ENCODE data around the gene COLEC12.

The COLEC12 gene

DNA sequence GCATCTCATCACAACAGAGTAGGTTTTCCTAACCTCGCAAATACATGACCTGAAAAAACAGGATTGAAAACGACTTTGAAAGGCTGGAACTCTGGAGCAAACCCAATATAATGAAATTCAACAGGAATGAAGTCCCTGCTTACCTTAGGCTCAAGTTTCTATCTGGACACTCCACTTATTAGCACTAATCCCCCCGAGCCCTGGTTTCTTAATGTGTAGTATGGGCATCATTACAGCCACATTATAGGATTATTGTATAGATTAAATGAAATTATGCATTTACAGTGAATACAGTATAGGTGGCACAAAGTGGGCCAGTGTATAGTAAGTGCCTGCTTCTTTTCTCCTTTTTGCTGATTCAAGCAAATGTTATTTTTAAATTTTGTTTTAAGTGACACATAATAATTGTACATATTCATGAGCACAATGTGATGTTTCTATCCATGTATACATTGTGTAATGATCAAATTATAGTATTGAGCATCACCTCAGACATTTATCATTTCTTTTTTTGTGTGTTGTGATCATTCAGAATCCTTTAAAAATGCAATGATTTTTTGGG, 118.0 kb downstream of the COLEC12 start:
- DNase-seq, result no peak

DNA sequence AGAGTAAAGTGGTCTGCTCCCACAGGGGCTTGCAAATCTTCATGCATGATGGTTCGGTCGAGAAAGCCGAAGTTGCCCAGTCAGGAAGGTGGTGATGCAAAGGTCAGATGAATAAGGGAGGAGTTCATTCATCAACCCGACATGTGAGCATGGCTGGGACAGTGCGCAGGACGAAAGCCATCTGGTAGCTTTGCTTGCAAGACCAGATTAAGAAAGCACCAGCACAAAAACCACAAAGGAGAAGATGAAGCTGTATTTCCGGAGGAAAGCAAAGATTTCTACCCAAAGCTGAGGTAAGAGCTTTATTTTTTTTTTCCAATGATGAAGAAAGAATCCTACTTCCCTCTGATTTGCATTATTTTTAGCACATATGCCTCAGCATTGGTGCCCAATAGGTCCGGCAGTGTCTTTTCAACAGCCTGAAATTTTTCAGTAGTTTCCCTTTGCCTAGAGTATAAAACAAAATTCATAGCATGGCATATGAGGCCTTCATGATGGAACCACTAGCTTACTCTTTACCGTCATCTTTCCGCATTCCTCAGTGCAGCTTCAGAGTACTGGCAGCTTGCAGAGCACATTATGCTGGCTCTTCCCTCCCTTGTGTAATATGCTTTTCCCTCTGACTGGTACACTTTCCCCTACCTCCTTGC, 120.7 kb downstream of the COLEC12 start:
- no peak for DNase-seq

DNA sequence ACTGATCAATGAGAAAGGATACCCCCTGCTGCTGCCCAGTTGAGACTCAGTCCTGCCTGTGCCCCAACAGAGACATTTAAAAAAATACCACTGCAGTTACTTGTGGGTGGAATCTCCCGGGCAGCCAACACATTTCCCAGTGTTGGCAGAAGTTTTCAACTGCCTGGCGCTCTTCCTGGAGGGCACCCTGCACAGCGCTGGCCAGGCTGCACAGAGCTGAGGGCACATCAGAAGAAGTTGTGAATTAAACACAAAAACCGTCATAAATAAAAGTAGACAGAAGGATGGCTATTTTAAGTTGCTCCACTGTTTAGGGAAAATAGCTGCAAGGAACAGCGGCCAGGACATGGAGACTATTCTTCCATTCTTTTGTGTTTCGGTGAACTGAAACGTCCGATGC, 122.4 kb downstream of the COLEC12 start:
- no peak for DNase-seq

DNA sequence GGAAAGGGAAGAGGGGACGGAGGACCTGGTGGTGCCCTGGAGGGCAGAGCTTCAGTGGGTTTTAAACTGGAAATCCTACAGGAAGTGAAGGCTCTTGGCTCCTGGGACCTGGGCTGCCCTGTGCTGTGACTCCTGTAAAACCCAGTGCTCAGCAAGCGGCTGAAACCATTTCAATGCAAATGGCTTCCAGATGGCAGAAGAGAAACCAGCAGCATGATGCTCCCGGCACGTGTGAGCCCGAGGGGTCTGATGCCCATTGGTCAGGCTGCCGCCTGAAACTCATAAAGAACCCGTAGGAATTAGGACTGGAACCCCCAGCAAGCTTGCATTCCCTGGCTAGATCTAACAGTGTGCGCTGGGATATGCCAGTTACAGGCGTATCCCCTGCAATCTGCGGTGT, 123.4 kb downstream of the COLEC12 start:
- no peak for DNase-seq

DNA sequence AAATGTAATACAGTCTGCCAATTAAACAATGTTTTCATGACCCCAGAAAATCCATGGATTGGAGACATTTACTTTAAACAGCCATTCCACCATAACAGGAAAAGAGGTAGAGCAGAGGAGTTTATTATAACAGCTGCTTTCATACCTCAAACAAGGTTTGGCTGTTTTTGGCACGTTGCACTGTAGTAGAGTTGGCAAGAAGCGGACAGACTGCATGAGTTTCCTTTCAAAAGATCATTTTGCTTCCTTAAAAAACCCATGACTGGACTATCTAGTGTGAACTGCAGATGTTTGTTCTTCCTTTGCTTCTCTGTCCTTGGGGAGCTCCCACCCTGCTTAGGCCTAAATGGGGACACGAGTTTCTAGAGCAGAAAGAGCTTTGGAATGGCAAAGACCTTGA, 124.2 kb downstream of the COLEC12 start:
- no peak for DNase-seq

DNA sequence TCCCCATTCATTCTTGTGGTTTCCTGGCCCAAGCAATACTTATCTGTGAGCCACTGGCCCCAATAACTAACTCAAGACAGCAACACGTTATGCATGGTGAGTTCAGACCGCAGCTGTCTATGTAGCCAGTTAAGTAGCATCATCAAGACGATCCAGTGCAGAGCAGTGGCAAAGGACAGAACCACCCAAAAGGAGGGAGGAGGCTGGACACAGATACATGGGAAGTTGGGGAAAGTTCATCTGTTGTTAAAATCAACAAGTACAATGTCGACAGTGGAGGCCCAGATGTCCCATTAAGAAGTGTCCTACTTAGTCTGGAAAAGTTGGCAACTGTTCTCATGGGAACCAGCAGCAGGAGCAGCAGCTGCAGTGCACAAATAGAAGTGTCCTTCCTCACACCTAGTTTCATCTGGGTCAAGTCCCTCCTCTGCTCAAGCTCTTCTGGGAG, 125.8 kb downstream of the COLEC12 start:
- no peak for DNase-seq

DNA sequence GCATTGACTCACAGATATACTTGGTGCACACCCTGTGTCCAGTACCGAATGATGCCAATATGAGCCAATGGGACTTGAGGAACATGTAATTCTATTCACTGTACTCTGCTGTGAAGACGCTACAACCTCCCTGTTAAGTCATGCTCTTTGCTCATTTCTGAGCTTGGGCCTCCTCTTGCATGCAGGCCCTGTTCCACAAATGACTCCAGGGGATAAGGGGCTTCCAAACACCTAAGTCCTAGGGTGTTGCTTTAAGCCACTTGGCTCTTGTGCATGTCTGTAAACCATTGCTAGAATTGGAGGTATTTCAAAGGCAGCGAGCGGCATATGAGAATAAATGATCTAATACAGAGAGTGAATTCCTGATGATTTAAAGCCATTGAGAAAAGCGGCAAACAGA, 126.7 kb downstream of the COLEC12 start:
- no peak for DNase-seq

DNA sequence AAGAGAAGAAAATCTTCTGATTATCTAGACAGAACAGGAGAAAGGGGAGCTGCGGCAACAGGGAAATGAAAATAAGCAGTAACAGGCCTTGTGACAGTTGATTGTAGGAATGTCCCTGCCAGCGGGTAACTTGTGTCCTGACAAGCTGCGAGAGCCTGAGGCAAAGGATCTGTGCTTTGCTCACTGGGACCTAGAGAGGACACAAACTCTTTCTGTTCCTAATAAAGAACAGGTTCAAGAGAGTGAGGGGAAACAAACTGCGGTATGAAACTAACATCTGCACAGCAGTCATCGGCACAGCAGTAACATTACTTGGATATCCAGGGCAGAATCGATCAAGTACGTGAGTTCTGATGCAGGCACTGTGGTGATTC, 128.9 kb downstream of the COLEC12 start:
- no peak for DNase-seq

DNA sequence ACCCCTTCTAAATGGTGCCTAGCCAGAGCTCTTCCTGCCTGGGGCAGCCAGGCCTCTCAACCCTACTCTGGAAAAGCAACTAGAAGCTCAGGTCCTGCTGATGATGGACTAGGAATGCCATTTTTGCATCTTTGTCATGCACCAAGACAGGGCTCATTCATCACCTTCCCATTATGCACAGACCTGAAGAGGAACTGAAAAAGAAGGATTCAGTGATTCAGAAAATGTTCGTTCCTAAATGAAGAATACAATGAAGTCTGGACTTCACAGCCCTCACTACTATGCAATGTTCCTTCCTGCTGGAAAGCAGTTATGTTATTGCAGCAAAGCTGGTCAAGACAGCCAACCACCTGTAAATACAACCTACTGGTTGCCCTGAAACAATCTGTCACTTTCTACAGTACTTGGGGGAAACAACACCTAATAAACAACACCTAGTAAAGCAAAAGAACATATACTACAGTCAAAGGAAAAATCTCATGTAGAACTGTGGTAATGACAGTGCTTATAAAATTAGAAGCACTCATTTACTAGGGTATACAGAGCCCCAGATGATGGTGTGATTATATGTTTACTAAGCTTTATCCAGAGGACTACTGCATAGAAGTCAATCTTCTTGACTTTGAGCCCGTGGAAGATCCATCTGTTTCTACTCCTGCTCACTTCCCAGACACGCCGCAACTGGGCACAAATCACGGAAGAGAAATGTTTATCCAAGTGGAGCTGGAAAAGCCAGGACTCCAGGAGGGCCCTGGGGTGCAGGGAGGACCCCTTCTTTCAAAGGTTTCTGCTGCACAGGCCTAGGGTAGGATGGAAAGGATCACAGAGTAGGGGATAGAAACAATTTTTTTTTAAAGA, 129.5 kb downstream of the COLEC12 start:
- DNase-seq, result no peak

DNA sequence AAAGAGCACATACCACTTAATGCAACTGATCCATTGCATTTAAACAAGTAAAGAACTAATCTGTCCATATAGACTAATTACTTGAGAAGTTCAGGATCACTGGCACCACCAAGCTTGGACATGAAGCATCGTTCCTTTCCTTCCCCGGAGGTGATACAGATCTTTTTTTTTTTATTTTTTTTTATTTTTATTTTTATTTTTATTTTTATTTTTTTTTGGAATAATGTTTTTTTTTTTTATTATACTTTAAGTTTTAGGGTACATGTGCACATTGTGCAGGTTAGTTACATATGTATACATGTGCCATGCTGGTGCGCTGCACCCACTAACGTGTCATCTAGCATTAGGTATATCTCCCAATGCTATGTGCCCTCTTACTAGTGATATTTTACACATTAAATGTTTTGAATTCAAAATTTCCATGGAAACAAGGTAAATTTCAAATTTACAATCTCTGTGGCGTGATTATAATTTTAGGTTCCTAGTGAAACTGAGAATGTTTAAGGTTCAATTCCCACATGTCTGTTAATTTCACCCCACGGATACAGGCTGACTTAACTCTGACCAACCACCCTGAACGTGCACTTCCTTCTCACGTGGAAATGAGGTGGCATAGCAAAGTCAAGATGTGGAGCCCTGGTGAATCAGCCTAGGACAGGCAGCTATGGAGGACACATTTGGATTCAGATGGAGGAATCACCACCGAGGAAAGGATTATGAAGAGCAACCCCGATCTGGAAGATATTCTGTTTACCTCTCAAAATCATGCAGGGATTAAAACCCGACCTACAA, 131.1 kb downstream of the COLEC12 start:
- no peak for DNase-seq

DNA sequence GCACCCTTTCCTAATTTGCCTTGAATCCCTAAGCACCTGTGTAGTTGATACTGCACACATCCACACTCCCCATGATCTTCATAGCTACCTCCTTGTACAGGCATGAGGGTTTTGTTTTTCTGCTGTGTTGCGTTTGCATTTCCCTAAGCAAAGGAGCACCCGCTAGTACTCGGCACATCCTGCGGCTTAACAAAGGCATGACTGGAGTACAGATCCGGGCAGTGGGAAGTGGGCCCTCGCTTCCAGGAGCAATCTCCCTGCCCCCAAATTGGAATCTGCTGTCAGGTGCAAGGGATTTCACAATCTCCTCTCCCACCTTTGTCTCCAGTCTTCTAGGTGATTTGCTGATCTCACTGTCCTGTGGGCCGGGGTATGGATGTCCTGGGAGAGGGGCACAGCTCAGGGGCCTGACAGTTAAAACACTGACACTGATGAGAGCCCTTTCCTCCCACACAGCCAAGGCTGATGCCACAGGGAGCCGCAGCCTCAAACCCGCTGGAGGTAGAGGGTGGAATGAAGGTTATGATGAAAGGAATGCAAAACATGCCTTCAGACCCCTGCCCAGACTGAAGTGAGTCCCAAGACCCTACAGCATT, 133.9 kb downstream of the COLEC12 start:
- no peak for DNase-seq

DNA sequence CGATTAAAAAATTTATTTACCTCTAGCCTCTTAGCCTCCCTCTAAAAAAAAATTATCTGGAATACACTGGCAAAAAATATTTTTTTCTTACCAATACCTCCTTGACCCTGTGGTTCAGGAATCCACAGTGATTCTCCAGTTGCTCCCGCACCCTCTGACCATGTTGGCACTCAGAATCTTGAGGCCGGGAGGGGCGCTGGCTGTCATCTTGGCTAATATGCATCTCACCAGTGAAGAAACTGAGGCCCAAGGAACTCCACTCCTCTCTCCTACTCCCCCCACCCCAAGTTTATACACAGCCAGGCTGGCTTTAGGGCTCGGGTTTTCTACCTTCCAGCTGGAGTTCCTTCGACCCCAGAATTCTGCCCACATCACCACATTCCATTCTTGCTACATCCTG, 134.8 kb downstream of the COLEC12 start:
- no peak for DNase-seq

DNA sequence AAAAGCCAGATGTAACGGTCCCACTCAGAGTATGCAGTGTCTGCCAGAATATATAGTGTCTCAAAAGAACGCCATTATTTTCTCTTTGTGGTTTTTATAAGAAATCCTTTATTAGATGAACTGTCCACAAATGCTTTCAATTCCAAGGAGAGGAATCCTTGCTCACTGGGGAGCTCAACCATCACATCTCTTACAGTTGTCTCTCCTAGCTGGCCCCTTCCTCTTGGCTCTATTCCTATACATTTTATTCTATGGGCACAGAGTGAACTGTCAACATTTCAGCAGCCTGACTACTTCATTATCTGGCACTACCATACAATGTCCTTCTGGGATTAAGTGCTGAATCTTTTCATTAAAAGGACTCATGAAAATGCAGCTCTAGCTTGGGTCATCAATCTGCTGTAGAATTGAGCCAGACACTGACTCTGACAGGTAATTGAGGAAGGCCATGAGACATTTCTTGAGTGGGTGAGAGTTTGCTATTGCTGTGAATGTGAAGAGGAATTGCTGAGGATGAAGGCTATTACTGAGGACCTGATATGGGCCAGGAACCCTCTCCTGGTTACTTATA, 136.2 kb downstream of the COLEC12 start:
- DNase-seq, result no peak

DNA sequence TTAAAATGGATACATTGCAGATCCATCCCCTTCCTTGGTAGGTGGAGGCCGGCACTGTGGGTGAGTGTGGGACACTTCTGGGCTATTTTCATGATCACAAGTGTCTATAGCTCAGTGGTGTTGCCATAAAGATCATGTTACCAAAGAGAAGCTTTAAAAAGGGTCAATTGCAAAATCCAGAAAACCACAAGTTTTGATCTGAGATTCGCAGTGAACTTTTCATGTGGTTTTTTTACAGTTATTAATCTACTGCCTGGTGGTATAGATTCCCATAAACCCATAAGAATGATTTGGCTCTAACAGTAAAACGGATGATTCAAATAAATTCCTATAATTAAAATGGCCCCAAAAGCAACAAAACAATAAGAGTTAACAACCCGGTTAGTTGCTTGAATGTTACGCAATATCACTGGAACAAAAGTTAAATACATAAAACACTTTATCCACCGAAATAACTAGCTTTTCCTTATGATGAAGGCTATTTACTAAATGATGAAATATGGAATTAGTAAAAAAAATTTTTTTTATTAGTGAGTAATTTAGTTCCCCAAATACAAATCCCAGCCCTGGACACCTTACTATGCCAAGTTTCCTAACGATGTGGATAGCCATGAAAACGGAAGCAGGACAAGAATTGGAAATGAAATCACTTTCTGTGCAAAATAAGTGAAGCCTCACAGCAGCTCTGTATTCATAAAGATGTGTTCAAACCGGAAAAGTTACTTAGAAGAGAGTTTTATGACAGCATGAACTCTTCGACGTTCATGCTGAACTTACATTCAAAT, 137.0 kb downstream of the COLEC12 start:
- no peak for DNase-seq

DNA sequence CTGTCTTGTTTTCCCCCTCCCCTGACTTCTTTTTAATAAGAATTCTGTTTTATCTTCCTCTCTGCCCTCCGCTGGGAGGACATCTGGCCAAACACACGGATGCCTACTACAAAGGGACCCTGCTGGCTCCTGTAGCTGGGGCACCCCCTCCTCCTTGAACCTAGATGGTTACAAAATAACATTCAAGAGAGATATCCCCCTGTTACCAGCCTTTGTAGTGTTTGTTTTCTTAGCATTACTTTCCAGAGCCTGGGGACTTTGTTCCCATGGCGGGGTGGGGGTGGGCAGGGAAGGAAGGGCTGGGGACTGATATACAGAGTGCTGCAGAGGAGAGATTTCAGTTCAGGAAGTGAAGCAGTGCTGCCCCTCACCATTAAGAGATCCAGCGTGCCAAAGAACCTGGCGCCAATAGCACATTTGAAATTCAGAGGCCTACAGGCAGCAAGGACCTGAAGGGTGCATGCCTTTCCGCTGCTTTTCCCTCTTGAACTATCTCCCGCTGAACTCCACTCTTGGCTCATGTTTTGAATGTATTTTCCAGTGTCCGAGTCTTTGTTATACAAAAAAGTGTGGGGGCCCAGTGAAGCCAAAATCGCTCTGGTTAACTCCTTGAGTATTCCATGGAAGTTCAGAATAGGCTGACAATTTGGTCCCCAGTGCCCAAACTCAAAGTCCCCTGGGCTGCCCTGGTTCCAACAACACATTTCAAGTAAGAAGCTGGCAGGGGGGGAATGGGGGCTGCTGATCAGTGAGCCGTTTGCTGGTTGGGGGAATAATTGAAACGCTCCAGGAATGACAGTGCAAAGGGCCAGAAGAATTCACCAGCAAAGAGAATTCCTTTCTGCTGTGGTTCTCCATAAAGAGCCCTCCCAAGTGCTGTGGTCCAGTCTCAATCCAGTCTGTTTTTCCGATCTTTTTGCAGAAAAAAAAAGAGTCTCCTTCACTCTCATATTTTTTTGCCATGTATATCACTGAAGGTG, 137.9 kb downstream of the COLEC12 start:
- DNase-seq, result no peak

DNA sequence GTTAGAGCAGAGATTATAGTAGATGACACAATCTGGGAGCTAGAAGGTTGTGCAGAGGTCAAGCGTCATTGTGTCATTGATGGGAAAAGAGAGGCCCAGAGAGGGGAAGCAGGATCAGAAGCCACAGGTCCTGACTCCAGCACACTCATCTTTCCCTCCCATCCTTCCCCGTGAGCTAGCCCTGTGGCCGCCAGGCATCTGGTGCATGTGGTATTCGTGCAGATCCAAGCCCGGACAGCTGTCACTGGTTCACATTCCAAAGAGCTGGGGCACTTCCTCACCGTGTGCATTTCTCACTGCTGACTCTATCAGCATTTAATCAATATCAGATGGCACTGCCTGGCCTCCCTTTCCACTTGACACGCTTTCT, 138.6 kb downstream of the COLEC12 start:
- no peak for DNase-seq

DNA sequence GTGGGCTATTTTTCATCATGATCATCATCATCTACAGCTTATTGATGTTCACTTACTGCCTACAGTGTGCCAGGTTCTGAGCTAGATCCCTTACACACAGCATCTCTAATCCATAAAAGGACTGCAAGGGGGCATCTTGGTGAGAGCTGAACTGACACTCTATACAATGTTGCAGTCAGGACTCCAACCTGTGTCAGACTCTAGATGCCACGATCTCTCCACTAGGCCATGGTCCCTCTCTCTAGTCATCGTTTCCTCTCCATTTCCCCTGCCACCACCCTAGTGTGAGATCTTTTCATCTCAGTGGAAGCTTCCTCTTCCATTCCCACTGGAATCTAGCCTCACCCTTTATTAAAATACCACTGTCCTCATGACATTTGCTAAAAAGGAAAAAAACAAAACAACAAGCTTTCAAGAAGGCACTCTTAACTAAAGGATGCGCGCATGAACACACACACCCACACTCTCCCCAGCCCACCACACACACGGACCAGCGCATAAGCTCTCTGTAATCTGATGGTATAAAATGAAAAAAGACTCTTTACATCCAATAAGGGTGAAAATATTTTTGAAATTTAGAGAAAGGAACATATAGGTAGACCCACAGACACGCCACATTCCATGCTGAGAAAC, 139.3 kb downstream of the COLEC12 start:
- DNase-seq, result no peak

DNA sequence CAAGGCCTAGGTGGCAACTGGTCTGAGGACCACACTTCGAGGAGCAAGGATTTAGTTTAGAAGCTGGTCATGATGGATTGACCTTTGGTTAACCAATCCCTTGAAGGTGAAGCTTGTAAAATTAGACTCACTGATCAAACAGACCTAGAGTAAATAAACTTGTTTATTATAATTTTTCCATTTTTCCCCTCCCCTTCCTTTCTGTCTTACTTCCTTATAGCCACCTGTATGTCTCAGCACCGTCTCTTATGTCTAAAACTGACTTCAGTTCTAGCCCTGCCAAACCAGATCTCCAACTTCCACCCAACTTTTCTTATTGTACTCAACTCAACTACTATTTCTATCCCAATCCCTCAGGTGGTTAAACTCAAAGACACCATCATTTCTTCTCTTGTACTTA, 139.8 kb downstream of the COLEC12 start:
- DNase-seq, result no peak

DNA sequence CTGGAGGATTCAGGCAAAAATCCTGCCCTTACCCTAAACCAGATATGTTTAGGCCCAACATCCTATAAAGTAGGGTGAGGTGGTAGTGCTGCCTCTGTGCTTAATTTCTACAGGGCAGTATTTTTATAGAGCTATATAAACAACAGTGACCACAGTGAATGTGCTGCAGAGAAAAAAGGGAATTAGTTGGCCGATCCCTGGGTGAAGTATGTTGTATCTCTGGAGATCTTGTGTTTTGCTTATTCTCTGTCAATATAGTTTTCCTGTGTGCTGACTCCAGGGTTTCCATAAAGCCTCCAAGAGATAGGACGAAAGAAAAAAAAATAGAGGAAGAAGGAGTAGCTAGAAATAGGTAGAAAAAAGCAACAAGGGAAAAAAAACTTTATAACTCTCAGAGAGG, 143.7 kb downstream of the COLEC12 start:
- DNase-seq, result no peak

DNA sequence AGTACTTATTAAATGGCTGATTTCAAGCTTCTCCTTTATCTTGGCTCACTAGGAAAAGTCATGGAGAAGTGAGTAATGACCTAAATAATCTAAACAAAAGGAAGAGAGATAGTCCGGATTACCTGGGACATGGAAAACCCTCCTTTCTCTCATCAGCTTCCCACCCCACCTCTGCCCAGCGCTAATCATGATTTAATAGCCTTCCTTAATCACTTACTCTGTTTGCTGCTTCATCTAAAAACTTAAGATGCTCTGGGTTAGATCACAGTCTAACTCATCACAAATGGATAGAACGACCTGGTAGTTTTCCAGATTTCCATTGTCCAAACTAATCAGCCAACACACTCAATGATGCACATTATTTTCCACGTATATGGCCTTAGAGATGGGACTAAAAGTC, 144.8 kb downstream of the COLEC12 start:
- DNase-seq, result no peak

All from activated CD4-positive, alpha-beta T cell treated with anti-CD3 and anti-CD28 coated beads, Interleukin-2, amount 50 U/mL, for 48 hours (primary cell).